ENCODE results near the gene THEMIS.

THEMIS gene

DNA sequence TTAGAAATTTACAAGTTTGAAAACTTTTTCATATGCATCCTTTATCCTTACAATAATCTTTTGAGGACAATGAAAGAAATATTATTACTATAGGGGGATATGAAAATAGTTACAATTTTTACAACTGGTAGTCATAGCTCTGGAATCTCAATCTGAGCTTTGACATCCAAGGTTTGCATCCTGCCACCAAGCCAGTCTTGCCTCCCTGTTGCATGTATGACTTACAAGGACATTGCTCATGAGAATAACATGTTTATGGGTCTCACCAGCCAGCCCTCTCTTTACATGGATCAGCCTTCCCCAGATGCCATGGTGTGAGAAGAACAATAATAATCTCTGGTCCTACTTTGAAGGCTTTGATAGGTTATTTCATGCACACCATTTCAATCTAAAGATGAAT is 67.5 kb downstream of the THEMIS start:
- no peaks in the 10 kb centered on the region for H3K9me3 ChIP-seq (ENCODE audit: low read length)
- no peaks in the 10 kb centered on the region for H3K79me2 ChIP-seq (ENCODE audit: insufficient read depth, low read length)
- no peaks in the 10 kb centered on the region for H3K27me3 ChIP-seq (ENCODE audit: insufficient read depth, low read length)
- TF ChIP-seq EZH2 (IDR thresholded peaks at IDR 0.05; ENCODE audit: borderline replicate concordance, low read length), result no peak
- TF ChIP-seq, protein P1, sequence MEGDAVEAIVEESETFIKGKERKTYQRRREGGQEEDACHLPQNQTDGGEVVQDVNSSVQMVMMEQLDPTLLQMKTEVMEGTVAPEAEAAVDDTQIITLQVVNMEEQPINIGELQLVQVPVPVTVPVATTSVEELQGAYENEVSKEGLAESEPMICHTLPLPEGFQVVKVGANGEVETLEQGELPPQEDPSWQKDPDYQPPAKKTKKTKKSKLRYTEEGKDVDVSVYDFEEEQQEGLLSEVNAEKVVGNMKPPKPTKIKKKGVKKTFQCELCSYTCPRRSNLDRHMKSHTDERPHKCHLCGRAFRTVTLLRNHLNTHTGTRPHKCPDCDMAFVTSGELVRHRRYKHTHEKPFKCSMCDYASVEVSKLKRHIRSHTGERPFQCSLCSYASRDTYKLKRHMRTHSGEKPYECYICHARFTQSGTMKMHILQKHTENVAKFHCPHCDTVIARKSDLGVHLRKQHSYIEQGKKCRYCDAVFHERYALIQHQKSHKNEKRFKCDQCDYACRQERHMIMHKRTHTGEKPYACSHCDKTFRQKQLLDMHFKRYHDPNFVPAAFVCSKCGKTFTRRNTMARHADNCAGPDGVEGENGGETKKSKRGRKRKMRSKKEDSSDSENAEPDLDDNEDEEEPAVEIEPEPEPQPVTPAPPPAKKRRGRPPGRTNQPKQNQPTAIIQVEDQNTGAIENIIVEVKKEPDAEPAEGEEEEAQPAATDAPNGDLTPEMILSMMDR (IDR thresholded peaks at IDR 0.05; ENCODE audit: low read length), result no peak
- H3K9me2 ChIP-seq (ENCODE audit: low read depth, low read length), result no peaks in the 10 kb centered on the region
- no peak overlapping the region for H3K27ac ChIP-seq (ENCODE audit: low read depth, low read length, poor library complexity, severe bottlenecking)
- no peak overlapping the region for H3K4me3 ChIP-seq (ENCODE audit: low read depth, low read length, poor library complexity, severe bottlenecking)
- H2AFZ ChIP-seq (ENCODE audit: low read length), result no peak overlapping the region
- no peak overlapping the region for H3K4me2 ChIP-seq (ENCODE audit: low read length)
- no peaks in the 10 kb centered on the region for H3K4me1 ChIP-seq (ENCODE audit: insufficient read depth, low read length, severe bottlenecking)
- no peaks in the 10 kb centered on the region for H3F3A ChIP-seq (ENCODE audit: insufficient read depth, low read length)
- no peak overlapping the region for H3K9ac ChIP-seq (ENCODE audit: low read length)
- H4K20me1 ChIP-seq (ENCODE audit: insufficient read depth, low read length), result no peaks in the 10 kb centered on the region
- H3K36me3 ChIP-seq (ENCODE audit: insufficient read depth, low read length), result no peaks in the 10 kb centered on the region

DNA sequence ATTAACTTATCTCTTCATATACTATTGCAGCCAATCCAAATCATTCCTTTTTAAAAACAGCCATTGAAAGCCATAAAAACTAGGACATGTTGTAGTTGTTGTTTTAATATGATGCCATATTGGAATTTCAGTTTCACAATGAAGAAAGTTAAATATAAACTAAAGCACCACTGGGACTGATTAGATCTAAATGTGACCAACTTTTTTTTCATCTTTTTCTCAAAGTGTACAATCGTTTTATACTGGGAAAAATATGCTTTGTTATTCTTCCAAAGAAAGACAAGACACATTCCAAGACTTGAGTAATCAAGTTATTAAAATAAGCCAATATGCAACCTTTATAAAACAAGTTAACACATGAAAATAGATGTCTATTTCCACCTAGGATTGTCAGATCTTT is 68.5 kb downstream of the THEMIS start:
- no peaks in the 10 kb centered on the region for H3K79me2 ChIP-seq (ENCODE audit: insufficient read depth, low read length)
- H3K27me3 ChIP-seq (ENCODE audit: insufficient read depth, low read length), result no peaks in the 10 kb centered on the region
- no peaks in the 10 kb centered on the region for H3K36me3 ChIP-seq (ENCODE audit: insufficient read depth, low read length)
- H3K9me3 ChIP-seq (ENCODE audit: low read length), result no peaks in the 10 kb centered on the region
- H3K27ac ChIP-seq (ENCODE audit: low read depth, low read length, poor library complexity, severe bottlenecking), result no peak overlapping the region
- H2AFZ ChIP-seq (ENCODE audit: low read length), result no peak overlapping the region
- H3K9me2 ChIP-seq (ENCODE audit: low read depth, low read length), result no peaks in the 10 kb centered on the region
- no peak overlapping the region for H3K9ac ChIP-seq (ENCODE audit: low read length)
- H3F3A ChIP-seq (ENCODE audit: insufficient read depth, low read length), result no peaks in the 10 kb centered on the region
- H3K4me2 ChIP-seq (ENCODE audit: low read length), result no peak overlapping the region
- no peaks in the 10 kb centered on the region for H3K4me1 ChIP-seq (ENCODE audit: insufficient read depth, low read length, severe bottlenecking)
- TF ChIP-seq, protein P1 (IDR thresholded peaks at IDR 0.05; ENCODE audit: low read length), result no peak
- no peak for TF ChIP-seq EZH2 (IDR thresholded peaks at IDR 0.05; ENCODE audit: borderline replicate concordance, low read length)
- H3K4me3 ChIP-seq (ENCODE audit: low read depth, low read length, poor library complexity, severe bottlenecking), result no peak overlapping the region
- no peaks in the 10 kb centered on the region for H4K20me1 ChIP-seq (ENCODE audit: insufficient read depth, low read length)

DNA sequence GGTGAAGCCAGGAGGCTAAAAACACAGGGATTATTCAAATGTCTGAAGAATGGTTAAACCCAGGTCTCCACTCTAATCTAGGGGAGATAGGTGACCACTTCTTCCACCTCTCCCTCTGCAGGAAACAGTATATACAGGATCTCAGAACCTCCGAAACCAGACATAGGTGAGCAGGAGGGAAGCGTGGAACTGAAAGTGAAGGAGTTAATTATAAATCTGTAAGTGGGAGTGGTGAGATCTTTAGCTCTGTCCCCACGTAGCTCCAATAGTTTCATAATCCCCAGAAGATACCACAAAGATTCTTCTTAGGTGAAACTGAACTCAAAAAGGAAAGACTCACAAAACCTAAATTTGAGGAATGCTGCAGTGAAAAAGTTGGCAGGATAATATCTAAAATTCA is 76.8 kb downstream of the THEMIS start:
- Histone ChIP-seq H3K36me3 (ENCODE audit: insufficient read depth, low read length) (no peaks in the 10 kb centered on the region), H3K27me3 (ENCODE audit: insufficient read depth, low read length) (no peaks in the 10 kb centered on the region), H3K9me3 (ENCODE audit: low read length) (no peaks in the 10 kb centered on the region), H2AFZ (ENCODE audit: low read length) (no peak overlapping the region), H3K4me3 (ENCODE audit: low read depth, low read length, poor library complexity, severe bottlenecking) (no peak overlapping the region), H3K4me1 (ENCODE audit: insufficient read depth, low read length, severe bottlenecking) (no peaks in the 10 kb centered on the region), H3F3A (ENCODE audit: insufficient read depth, low read length) (no peaks in the 10 kb centered on the region), H3K4me2 (ENCODE audit: low read length) (no peak overlapping the region), H3K9ac (ENCODE audit: low read length) (no peak overlapping the region), H4K20me1 (ENCODE audit: insufficient read depth, low read length) (no peaks in the 10 kb centered on the region), H3K79me2 (ENCODE audit: insufficient read depth, low read length) (no peaks in the 10 kb centered on the region), H3K27ac (ENCODE audit: low read depth, low read length, poor library complexity, severe bottlenecking) (no peak overlapping the region), H3K9me2 (ENCODE audit: low read depth, low read length) (no peaks in the 10 kb centered on the region)
- TF ChIP-seq, protein P1 (IDR thresholded peaks at IDR 0.05; ENCODE audit: low read length), result no peak
- no peak for TF ChIP-seq EZH2 (IDR thresholded peaks at IDR 0.05; ENCODE audit: borderline replicate concordance, low read length)

Data from OCI-LY1 (cell line).